GM18873 (cell line): ENCODE results near the gene TCAIM.
"Not testable (repeated sequence)": the region's sequence is repeated elsewhere in the genome, so short reads cannot be mapped to it uniquely, and the experiment has no call there.

Experiments
- ATAC-seq: cut with Tn5 transposase; IDR thresholded peaks from one replicate; pipeline ENCODE4 v1.9.1; 2021; ENCODE audit warnings: mild to moderate bottlenecking, moderate library complexity, moderate number of reproducible peaks; ENCODE audit not compliant: unreplicated experiment, low FRiP score

TCAIM gene

DNA sequence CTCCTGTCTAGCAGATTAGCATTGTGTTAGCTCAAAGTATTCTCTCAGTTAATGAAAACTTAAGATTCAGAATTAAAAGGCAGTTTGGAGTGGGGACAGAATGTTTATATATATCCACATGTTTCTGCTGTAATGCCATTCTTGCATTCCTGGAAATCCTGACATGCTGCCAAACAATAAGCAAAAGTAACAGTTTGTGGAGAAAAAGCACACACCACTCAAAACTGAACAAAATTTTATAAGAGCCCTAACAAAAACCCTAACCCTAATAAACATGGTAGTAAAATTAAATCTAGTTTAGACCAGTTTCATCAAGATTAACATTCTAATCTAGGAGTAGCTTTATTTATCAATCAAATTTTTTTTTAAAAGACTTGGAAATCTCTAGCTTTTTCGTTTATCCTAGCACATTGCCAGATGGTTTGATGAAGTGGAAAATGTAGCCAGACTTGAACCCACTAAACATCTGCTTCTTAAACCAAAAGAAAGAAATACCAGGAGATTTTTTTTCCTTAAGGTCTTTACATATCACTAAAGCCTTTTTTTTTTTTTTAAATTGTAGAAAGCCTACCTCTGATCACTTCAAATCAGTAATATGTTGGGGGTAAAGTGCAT, 3.7 kb downstream of the TCAIM start:
- no peak for ATAC-seq

DNA sequence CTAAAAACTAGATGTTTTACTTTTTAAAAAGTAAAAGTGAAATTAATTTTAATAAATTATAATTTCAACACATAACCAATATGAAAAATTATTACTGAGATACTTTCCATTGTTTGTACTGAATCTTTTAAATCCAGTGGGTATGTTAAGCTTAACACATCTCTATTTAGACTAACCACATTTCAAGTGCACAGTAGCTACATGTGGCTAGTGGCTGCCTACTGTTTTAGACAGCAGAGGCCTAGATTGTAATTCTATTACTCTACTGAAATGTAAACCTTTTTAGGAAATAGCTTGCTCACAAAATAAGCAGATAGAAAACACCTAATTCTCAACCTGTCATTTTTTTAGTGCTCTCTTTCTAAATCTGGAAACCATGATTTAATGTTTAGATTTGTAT, 4.9 kb downstream of the TCAIM start:
- no peak for ATAC-seq

DNA sequence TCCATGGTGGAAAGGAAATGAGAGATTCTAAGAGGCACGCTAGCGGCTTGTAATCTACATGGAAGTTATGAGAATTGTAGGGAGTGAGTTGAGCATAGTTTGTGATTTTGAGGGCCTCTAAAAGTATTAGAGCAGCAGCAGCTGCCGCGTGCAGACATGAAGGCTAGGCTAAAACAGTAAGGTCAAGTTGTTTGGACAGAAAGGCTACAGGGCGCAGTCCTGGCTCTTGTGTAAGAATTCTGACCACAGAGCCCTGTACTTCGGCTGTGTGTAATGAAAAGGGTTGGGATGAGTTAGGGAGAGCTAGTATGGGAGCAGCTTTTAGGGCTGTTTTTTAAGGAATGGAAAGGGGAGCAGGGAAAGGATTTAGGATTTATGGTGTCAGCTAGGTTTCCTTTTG, 8.0 kb downstream of the TCAIM start:
- ATAC-seq: not testable (repeated sequence)

DNA sequence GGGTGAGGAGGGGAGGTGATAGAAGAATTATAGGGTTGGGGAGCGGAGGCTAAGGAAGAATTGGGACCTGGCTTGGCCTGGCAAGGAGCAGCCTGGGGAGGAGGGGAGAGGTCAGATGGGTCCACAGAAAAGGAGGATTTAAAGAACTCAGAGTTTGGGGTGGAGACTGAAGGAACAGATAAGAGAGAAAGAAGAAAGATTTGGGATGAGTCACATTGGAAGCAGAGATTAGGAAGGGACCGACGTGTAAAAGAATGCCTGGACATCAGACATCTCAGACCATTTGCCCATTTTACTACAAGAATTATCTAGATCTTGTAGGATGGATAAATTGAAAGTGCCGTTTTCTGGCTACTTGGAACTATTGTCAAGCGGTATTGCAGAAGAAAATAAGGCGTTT, 10.4 kb downstream of the TCAIM start:
- ATAC-seq: no peak

DNA sequence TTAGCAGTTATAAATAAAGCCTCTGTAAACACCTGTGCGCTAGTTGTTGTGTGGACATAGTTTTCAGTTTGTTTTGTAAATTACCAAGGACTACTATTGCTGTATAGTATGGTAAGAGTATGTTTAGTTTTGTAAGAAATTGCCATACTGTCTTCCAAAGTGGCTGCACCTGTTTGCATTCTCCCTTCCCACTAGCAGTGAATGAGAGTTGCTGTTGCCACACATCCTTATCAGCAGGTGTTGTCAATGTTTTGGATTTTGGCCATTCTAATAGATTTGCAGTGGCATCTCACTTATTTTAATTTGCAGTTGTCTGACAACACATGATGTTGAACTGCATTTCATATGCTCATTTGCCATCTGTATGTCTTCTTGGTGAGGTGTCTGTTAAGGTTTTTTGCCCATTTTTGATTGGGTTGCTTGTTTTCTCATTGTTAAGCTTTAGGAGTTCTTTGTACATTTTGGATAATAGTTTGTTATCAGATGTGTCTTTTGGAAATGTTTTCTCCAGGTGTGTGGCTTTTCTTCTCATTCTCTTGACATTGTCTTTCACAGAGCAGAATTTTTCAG, 14.9 kb downstream of the TCAIM start:
- ATAC-seq: no peak

DNA sequence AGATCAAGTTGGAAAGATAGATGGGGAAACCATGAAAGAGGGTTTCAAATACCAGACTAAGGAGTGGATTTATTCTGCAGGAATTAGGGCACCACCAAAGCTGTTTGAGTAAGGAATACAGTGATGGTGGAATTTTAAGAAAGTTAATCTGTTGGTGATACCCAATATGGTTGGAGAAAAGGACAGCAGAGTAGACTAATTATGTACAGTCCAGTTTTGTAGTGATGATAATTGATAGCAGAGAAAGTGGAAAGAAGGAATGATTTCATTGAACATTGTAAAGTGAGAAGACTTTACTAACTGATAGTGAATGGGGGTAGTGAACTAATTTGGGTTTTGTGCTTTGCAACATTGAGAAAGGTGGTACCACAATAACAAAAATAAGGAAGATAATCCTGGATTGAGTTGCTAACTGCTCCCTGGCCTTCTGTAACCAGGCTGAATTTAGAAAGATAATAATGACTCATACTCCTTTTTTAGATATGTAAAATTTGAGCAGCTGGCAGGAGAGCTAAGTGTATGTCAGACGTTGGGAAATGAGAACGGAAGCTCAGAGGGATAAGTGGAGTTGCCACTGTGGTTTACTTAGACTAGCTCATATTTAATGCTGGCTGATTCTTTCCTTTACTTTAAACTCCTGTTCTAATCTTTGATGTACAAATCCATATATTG, 16.9 kb downstream of the TCAIM start:
- no peak for ATAC-seq

DNA sequence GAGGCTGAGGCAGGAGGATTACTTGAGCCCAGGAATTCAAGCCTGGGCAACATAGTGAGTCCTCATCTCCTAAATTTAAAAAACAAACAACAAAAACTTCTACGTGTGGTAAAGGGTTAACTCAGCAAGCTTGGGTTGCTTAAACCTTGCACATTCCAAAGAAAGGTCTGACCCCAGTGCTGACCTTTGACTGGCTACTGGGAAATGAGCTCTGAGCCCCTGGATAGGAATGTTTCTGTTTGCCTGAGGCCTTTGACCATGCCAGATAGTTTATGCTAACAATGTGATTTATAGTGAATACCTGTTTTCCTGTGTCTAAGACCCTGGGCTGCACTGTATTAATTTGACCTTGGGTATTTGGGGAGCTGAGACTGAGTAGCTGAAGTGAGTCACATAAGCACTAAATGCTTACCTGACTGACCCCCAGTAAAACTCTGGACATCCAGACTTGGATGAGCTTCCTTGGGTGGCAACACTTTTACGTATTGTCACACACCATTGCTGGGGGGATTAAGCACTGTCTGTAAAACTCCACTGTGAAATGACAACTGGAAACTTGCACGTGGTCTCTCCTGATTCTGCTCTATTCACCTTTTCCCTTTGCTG, 20.7 kb downstream of the TCAIM start:
- ATAC-seq: no peak

DNA sequence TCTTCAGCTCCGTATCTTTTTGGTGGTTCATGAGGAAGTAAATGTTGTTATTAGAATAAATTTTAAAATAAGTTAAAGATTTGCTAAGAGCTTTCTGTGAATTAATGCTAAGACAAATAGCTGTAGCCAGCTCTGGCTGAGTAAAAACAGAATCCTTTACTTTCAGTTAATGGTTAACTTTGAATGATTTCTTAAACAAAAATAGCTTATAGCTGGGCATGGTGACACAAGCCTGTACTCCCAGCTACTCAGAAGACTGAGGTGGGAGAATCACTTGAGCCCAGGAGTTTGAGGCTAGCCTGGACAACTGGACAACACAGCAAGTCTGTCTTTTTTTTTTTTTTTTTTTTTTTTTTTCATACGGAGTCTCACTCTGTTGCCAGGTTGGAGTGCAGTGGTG, 25.0 kb downstream of the TCAIM start:
- no peak for ATAC-seq

DNA sequence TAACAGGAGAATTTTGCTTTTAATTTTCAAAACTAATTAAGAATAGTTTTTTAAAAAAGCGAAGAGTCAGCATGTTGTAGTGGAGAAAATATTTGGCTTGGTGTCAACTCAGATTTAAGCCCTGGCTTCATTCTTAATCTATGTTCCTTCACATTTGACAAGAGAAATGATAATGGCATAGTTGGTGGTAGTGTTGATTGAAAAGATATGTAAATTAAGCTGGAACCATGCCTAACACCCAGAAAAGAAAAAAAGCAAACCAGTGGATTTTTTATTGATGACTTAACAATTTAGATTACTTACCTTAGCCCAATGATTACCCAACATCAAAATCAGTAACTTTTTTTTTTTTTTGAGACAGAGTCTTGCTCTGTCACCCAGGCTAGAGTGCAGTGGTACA, 27.4 kb downstream of the TCAIM start:
- ATAC-seq: no peak

DNA sequence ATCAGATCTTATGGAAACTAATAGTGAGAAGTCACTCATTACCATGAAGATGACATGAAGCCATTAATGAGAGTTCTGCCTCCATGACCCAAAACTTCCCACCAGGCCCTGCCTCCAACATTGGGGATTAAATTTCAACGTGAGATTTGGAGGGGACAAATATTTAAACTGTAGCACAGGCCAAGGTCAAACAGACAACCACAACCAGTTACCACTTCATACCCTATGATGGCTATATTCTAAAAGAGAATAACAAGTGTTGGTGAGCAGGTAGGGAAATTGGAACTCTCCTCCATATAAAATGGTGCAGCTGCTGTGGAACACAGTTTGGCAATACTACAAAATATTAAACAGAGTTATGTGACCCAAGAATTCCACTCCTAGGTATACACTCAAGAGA, 36.9 kb downstream of the TCAIM start:
- ATAC-seq: no peak

DNA sequence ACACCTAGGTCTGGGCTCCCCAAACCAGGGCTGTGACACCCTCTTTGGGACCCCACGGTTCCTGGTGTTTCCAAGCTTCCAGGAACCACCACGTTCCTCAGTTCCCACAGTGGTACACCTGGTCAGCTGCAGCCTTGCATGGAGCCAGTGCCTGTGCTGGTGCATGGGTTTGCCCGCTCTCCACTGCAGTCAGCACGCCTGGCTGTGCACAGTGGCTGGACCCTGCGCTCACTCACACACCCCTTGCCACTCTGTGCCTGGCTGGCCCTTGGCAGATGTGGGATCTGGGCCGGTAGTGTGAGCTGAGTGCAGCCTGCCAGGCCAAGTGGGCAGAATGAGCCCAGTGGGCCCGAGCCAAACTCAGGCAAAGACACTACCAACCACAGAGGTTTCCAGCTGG, 48.8 kb downstream of the TCAIM start:
- no peak for ATAC-seq

DNA sequence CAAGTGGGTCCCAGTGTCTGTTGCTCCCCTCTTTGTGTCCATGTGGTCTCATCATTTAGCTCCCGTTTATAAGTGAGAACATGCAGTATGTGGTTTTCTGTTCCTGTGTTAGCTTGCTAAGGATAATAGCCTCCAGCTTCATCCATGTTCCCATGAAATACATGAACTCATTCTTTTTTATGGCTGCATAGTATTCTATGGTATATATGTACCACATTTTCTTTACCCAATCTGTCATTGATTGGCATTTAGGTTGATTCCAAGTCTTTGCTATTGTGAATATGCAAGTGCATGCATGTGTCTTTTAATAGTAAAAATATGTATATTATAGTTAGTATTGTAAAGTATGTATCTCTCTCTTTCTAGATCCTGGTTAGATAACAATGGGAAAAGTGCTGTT, 53.9 kb downstream of the TCAIM start:
- ATAC-seq: no peak

DNA sequence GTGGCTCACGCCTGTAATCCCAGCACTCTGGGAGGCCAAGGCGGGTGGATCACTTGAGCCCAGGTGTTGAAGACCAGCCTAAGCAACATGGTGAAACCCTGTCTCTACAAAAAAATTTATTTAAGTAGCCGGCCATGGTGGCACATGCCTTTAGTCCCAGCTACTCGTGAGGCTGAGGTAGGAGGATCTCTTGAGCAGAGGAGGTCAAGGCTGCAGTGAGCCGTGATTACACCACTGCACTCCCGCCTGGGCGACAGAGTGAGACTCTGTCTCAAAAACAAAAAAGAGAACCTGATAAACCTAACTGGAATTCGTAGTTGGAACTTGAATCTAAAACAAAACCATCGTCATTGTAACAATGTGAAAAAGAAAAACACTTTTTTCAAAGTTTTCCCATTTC, 57.1 kb downstream of the TCAIM start:
- ATAC-seq: no peak

DNA sequence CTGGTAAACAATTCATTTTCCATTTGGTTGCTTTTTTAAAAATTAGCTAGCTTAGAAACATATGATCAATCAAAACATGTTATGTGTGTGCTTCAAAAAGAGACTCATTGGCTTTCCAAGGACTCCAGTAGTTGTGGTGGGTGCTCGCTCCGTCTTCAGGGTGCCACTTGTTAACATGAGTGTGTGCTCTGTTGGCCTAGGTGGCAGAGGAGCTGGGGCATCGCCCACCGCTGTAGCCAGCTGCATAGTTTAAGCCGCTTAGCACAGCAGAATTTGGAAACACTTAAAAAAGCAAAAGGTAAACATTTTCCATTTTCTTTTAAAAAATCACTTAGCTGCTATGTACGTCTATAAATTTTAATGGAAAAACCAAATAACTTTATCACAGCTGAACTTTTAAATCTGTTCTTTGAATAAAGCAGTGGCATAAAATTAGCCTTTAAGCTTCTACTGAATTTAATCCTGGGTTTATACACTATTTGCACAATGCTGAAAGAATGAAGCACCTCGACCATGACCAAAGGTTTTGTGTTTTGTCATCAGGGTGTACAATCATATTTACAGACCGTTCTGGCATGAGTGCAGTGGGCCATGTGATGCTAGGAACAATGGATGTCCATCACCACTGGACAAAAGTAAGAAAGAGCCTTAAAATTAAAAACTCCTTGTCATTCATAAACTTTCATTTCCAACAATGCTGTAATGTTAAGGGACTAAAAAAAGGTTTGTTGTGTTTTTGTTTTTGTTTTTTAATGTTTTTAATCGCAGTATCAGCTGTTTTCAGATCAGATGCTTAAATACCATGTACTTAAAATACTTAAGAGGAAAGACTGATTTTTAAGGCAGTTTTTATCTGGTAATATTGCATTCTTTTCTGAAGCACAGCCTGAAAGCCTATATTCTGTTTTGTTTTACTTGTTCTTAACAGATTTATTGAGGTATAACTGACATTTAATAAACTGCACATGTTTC, 57.9 kb downstream of the TCAIM start:
- no peak for ATAC-seq

DNA sequence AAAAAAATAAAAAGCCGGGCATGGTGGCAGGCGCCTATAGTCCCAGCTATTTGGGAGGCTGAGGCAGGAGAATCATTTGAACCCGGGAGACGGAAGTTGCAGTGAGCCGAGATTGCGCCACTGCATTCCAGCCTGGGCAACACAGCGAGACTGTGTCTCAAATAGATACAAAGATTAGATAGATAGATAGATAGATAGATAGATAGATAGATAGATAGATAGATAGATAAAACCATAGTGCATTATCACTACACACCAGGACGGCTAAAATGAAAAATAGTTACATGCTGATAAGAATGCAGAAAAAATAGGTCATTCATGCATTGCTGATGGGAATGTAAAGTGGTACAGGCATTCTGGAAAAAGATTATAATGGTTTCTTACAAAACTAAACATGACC, 59.7 kb downstream of the TCAIM start:
- ATAC-seq: not testable (repeated sequence)

DNA sequence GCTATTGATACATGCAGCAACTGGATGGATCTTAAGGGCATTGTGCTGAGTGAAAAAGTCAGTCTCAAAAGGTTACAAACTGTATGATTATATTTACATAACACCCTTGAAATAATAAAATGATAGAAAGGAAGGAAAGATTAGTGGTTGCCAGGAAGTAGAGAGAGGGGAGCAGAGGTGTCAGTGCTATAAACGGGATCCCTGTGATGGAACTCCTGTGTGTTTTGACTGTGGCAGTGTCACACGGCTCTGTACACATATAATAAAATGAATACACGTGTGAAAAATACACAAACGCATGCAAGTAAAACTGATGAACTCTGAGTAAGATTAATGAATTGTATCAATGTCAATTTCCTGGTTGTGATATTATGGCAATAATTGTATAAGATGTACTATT, 60.3 kb downstream of the TCAIM start:
- ATAC-seq: no peak

DNA sequence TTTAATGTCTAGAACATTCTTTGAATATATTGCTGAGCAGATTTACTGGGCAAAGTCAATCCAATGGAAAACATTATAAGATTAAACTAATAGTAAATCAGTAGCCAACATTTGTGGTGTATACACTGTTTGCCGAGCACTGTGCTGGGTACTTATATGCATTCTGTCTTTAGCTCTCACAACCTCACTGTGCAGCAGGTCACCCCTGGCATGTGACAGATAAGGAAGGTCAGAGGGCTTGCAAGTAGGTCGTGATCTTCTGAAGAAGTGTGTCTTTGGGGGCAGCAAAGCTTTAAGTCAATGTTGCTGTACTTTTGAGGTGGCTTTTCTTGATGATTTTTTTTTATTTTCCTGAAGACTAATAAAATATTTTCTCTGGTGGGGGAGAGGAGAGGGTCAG, 62.2 kb downstream of the TCAIM start:
- no peak for ATAC-seq

DNA sequence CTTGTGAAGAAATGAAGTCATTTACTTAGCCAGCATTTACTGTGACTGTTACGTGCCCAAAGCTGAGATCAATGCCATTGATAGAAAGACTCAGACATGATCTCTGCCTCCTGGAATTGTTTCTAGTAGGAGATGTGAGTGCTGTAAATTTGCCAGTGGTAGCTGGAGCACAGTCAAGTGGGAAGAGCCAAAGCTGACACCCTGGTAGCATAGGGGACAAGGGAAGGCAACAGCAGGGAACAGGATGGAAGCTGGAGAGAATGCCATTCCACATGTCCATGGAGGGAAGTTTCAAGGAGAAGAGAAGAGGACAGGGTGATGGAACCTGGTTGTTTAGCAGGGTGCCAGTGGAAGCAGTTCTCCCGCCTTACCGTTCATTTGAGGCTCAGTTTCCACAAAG, 64.0 kb downstream of the TCAIM start:
- no peak for ATAC-seq

DNA sequence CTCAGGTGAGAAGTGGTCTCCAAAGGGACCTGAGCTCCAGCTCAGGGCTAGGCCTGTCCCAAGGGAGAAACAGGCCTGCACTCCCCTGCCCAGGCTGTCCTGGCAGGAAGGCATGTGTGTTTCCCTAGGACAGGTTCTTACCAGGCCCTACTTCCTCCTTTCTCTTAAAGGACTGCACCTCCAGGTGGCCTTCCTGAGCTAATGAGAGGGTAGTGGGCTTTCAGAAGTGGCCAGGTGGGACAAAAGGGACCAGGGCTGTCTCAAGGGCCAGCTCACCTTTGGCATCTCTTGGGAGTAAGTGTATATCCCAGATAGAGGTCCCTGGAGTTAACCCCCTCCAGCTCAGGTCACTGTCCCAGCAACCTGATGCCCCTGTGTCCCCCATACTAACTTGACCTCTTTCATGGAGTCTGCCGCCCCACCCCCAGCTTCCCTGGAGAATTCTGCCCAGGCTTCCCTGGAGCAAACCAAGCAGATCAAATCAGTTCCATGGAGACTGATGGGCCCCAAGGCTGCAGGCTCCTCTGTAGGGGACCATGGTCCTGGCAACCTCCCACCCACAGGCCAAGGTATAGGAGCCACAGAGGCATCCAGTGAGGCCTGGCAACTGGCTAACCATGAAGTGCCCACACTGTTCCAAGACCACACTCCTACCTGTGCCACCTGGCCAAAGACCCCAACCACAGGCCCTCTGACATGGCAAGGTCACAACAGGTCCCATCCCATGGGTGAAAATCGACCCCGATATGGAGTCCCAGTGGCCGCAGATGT, 71.3 kb downstream of the TCAIM start:
- no peak for ATAC-seq

DNA sequence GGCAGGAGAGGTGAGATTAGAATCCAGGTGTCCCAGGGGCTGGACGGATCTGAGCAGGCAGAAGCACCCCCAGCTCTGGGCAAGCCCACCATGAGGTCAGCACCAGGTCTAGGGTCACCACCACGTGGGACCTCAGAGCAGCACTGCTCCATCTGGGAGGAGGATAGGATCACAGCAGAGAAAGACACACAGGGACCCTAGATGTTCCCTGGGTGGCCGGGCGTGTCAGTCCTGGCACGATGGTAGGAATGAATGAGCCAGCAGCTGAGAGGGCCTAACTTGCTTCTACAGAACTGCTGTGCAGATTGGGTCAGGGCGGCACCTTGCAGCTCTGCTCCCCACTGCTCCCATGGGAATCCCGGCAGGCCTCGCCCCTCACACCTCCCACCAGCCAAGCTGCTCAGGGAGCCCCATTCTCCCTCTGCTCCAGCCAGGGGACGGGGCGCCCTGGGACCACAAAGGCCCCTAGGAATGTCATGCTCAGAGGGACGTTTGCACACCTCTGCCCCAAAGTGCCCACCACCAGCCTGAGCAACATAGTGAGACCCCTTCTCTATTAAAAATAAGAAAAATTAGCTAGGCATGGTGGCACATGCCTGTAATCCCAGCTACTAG, 72.6 kb downstream of the TCAIM start:
- no peak for ATAC-seq
